GM21576 (cell line): Measurements from ENCODE around the gene SMIM8.
"Not testable (repeated sequence)": the region's sequence is repeated elsewhere in the genome, so short reads cannot be mapped to it uniquely, and the experiment has no call there.

Source experiments
- ATAC-seq: cut with Tn5 transposase; IDR thresholded peaks from one replicate; pipeline ENCODE4 v1.9.1; 2021; ENCODE audit warnings: mild to moderate bottlenecking, moderate library complexity; ENCODE audit not compliant: unreplicated experiment

Gene SMIM8

DNA sequence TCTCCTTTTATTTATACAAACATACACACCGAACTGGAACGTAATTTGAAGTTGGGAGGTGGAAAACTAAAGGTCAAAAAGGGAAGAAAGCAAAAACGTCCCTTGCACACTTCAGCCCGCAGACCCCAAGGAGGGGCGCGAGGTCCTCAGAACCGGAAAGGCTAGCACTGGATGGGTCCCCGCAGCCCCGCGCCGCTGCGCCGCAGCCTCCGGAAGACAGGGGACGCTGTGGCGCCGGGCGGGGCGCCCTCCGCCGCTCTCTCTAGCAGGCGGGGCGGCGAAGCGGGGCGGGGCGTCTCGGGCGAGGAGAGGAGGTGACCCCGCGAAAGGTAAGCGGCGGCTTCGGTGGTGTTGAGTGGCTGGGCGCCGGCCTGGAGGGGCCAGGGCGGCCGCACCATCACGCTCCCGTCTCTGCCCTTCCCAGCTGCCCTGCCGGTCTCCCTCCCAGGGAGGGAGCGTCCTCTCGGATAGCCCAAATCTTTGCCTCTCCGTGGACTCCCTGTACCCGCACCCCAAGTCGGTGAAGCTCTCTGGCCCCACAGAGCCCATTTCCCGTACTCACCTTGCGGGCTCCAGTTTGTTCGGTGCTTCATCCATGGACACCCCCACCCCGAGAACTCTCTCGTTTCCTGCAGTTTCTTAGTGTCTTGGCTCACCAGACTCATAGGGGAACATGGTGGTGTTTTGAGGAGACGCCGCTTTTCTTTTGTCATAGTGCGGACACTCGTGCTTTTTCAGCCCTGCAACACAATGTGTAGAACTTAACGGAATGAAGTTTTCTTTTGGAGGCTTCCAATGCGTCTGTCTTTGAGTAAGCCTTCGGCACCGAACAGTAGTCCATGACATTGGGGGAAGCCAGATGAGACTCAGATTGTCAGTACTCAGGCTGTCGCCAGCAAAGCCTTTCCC lies at the start of gene SMIM8:
Gene SMIM8, plus strand, starts transcription at position 285 of the 909 bp plus-strand sequence. CDS start 14,444 bp downstream, outside the sequence.
- peak; percentile 100 for ATAC-seq

DNA sequence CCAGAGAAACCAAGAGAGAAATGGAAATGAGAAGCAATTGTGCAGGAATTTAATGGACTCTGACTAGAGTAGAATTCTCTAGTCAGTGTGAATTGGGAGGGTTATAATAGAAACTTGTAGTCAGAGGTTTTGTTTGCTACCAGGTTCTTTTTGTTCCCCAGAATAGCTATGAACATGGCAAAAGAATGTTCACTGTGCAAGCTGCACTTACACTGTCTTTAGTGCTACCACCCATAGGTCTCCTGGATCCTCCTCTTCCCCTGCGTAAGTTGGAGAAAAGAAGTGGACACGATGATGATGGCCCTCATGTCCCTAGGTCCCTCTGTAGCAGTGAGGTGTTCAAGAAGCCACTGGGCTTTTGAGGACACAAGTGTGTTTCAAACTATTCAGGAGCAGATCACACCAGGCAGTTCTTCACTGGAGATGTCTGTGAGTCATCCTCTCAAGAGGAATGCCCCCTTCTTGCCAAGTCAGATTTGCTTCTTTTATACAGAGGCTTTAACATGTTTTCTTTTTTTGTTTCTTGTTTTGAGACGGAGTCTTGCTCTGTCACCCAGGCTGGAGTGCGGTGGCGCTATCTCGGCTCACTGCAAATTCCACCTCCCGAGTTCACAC lies 47.6 kb upstream of the SMIM8 start:
- ATAC-seq, result no peak

GRCh38 chr6:87276624-87277023 lies 45.8 kb upstream of the SMIM8 start:
- ATAC-seq, result no peak

- no peak for ATAC-seq
Measured at GRCh38 chr6:87277123-87277522, 45.3 kb upstream of the SMIM8 start.

GRCh38 chr6:87279196-87279595 lies 43.2 kb upstream of the SMIM8 start:
- ATAC-seq, result no peak

GRCh38 chr6:87281426-87281825 lies 41.0 kb upstream of the SMIM8 start:
- ATAC-seq, result no peak

- no peak for ATAC-seq
Measured at GRCh38 chr6:87282743-87283142, 39.6 kb upstream of the SMIM8 start.

GRCh38 chr6:87283461-87283860 lies 38.9 kb upstream of the SMIM8 start:
- ATAC-seq, result no peak

GRCh38 chr6:87287251-87287650 lies 35.1 kb upstream of the SMIM8 start:
- ATAC-seq, result no peak

DNA sequence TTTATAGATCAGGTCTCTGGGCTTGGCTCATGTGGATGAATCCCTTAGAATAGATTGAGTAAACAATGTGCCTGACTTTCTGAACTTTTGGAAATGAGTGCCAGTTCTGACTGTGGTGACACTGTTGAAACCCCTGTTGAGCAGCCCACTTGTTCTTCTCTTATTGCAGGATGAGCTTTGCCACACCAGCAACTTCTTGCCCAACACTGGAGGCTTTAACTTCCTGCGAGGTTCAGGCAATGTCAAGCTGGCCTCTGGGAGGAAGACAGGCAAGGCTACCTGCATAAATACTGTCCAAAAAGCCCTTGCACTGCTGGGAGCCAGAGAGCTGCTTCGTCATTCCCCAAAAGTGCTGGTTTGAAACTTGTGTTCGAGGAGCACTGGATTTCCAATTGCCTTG lies 32.8 kb upstream of the SMIM8 start:
- ATAC-seq, result no peak

DNA sequence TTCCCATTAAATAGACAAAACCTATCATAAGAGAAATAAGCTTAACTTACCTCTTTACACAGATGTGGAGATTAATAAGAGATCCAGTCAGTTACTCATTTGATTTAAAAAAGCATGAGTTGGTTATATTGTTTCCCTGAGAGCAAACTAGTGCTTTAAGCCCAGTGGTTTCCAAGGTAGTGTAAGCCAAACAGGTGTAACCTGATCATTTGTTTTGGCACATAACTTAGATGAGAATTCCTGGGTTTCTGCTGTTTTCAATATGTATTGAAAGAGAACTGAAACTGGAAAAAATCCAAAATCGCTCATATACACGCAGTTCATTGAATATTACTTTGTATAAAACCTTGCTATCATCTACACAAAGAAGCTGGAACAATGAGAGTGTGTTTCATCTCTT lies 30.5 kb upstream of the SMIM8 start:
- ATAC-seq, result no peak

- ATAC-seq, result no peak
Measured at GRCh38 chr6:87293526-87293925, 28.9 kb upstream of the SMIM8 start.

- no peak for ATAC-seq
Measured at GRCh38 chr6:87297119-87297518, 25.3 kb upstream of the SMIM8 start.

DNA sequence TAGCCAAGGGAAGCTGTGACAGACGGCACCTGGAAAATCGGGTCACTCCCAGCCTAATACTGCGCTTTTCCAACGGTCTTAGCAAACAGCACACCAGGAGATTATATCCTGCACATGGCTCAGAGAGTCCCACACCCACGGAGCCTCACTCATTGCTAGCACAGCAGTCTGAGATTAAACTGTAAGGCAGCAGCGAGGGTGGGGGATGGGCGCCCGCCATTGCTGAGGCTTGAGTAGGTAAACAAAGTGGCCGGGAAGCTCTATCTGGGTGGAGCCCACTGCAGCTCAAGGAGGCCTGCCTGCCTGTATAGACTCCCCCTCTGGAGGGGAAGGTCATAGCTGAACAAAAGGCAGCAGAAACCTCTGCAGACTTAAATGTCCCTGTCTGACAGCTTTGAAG lies 21.1 kb upstream of the SMIM8 start:
- not testable (repeated sequence) for ATAC-seq

DNA sequence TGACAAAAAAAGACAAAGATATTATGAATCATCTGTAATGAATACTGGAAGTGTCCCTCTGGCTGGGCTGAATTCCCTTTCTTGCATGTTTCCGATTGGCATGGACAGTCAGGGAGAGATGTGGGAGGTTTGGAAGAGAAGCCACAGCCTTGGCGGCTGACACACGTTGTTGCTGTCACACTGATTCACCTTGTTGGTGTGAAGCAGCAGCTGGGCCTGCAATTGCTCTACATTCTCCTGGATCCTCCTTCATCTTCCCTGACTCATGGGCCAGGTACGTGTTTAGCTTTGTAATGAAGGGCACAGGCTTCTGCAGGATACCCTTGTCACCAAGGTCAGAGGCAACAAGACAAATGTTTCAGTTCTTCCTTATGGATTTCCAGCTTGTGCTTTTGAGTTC lies 13.4 kb upstream of the SMIM8 start:
- ATAC-seq, result no peak

DNA sequence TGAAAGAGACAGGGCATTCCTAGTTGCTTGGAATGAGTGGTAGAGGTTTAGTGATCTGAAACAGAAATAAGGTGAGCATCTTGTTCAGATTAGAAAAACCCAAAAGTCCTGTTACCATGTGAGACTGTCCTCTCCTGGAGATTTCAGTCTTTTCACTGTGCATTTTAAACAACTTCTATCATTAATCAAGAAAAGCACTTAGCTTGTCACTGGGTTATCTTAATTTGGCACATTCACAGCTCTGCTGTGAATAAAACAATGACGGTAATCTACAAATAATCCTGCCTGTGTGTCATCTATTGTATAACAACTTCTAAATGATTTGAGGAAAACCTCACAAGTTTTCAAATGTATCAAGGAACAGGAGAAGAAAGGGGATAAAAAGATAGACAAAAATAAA lies 9.5 kb upstream of the SMIM8 start:
- no peak for ATAC-seq

- no peak for ATAC-seq
Measured at GRCh38 chr6:87315071-87315470, 7.3 kb upstream of the SMIM8 start.

GRCh38 chr6:87319271-87319987 lies 3.0 kb upstream of the SMIM8 start:
- ATAC-seq, result no peak

- not testable (repeated sequence) for ATAC-seq
Measured at GRCh38 chr6:87323880-87324279, 1.5 kb downstream of the SMIM8 start.

DNA sequence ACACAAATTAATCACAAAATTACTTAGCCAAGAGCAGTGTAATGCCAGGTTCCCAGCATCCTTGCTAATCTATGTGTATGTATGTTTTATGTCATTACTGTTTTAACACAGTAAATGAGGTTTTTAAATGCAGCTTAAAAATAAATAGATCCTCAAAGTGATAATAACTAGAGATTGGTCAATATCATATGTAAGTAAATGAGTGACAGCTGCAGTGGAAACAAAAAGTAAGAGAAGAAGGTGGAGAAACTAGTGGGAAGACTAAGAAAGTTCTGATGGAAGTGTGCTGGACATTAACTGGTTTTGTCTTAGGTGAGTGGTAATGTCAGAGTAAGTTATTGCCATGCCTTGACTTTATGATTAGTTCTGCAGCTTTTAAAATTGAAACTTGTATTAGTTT lies 8.6 kb downstream of the SMIM8 start:
- ATAC-seq, result no peak

- ATAC-seq, result no peak
Measured at GRCh38 chr6:87333033-87333432, 10.6 kb downstream of the SMIM8 start.
